Fibroblast of peridontal ligament (primary cell): ENCODE data around the gene CFAP126.
A peak's percentile ranks its signal among the peaks of the same experiment; 100 is the strongest.
"Not testable (repeated sequence)": the region's sequence is repeated elsewhere in the genome, so short reads cannot be mapped to it uniquely, and the experiment has no call there.

ENCODE experiments used
- DNase-seq: peaks from one replicate; pipeline ENCODE4 v3.0.0-alpha.2; 2010; ENCODE audit errors: extremely low read depth

Gene CFAP126

GRCh38 chr1:161367684-161368400, at the start of gene CFAP126:
Gene CFAP126, minus strand, starts transcription at chr1:161367876. Its CDS starts 8 bp downstream, at chr1:161367868.
- DNase-seq: peak; percentile 76

- DNase-seq: not testable (repeated sequence)
Observed at GRCh38 chr1:161413050-161413449, 45.4 kb upstream of the CFAP126 start.

- not testable (repeated sequence) for DNase-seq
Observed at GRCh38 chr1:161410636-161410970, 42.9 kb upstream of the CFAP126 start.

DNA sequence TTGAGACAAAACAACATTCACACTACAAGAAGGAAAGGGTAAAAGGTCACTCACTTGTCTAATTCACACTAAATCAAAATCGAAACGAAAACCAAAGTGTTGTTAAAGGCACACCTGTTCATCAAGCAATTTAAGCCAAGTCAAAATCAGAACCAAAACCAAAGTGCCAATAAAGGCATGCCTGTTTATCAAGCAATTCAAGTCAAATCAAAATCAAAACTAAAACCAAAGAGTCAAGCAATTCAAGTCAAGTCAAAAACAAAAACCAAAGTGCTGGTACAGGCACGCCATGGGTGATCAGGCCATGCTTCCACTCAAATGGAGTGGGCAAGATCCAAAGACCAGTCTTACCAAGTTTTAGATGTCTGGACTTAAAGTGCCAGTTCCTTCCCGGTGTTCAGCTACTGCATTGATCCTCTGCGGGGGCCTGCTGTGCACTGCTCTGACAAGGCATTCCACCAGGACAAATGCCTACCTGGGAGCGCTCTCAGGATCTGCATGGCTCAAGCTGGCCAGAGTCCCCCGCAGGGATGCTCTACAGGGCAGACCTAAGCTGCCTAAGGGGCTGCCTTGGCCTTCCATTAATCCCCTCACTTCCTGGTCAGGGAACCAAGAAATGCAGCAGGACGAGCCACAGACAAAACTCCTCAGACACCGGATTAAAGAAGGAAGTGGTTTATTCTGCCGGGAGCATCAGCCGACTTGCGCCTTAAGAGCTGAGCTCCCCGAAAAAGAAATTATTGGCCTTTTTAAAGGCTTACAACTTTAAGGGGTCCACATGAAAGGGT, 42.4 kb upstream of the CFAP126 start:
- not testable (repeated sequence) for DNase-seq

DNA sequence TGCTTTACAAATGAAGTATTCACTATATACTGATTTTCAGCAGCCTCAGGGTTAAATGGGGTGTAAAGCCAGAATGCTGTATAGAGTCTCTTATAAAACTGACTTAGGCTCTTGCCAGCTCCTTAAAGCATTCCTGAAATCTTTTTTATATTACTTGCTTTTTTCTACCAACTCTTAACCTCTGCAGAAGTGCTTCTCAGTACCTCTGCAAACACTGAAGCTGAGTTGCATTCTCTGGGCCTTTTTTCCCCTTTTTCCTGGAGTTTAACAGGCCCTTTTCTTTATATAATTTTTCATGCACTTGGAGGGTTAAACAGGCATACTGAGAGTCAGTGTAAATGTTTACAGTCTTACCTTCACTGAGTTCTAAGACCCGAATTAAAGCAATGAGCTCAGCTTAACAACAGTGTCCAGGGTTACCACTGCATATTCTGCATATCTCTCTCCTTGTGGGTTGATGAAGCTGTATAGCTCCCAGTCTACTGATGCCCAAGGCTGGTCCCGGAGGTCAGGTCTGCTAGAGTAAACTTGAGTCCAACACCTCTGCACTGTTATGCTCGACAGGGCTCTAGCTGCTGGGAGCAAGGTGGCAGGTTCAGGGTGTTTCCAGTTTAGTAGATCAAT, 40.9 kb upstream of the CFAP126 start:
- no peak for DNase-seq

- no peak for DNase-seq
Observed at GRCh38 chr1:161407451-161407985, 39.8 kb upstream of the CFAP126 start.

DNA sequence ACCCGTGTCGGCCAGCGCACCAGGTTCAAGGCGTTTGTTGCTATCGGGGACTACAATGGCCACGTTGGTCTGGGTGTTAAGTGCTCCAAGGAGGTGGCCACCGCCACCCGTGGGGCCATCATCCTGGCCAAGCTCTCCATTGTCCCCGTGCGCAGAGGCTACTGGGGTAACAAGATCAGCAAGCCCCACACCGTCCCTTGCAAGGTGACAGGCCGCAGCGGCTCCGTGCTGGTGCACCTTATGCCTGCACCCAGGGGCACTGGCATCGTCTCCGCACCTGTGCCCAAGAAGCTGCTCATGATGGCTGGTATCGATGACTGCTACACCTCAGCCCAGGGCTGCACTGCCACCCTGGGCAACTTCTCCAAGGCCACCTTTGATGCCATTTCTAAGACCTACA, 38.9 kb upstream of the CFAP126 start:
- DNase-seq: not testable (repeated sequence)

DNA sequence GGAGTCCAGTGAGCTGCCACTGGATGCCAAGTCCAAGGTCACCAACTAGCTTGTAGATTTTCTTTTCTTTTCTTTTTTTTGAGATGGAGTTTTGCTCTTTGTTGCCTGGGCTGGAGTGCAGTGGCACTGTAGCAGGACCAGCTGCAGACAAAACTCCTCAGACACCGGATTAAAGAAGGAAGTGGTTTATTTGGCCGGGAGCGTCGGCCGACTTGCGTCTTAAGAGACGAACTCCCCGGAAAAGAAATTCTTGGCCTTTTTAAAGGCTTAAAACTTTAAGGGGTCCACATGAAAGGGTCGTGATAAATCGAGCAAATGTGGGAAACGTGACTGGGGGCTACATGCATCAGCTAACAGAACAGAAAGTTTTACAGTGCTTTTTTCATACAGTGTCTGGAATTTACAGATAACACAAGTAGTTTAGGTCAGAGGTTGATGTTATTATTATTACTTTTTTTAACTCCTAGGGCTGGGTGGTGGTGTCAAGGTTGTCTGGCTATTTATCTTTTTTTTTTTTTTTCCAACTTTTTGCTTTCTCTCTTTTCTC, 36.4 kb upstream of the CFAP126 start:
- DNase-seq: no peak

- no peak for DNase-seq
Observed at GRCh38 chr1:161402446-161402845, 34.8 kb upstream of the CFAP126 start.

DNA sequence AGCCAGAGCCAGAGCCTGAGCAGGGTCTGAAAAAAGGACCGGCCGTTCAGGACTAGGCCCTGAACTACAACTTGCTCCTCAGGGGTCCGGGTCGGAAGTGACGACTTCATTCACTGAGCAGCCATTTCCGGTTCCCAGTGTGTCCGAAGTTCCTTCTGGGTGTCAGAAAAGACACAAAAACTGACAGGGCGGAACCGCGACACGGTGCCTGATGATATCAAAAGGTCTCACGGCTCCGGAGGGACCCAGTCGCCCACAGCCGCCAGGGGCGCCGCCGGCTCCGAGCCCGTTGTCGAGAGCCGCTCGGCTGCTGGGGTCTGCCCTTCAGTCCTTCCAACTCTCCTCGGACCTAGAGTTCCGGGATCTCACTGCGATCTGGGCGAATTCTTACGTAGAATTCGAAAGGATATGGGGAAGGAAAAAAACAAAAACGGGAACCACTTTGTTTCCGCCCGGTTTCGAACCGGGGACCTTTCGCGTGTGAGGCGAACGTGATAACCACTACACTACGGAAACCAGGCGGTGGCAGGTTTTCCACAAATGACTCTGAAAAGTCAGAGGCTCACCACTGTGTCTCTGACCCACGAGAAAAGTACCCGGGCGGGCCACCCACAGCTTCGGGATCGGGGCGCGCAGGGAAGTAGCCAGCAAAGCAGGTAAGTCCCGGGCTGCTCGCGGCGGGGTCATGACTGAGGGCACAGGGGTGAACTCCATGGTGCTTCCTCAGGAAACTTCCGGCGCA, 31.8 kb upstream of the CFAP126 start:
- peak; percentile 93 for DNase-seq

DNA sequence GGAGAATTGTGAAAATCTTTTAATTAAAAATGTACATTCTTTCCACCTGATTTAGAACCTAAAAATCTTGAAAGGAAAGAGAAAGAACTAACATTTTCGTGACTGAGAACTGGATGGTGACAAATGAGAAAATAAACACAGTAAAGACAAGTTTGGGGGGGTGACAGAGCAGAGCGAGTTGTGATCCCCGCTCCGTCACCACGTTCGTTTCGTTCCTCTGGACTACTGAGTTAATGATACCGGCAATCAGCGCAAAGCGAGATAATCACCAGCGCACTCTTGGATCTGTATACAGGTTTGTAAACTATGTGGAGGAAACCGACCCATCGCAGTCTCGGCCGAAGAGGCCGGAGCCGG, 31.2 kb upstream of the CFAP126 start:
- no peak for DNase-seq

DNA sequence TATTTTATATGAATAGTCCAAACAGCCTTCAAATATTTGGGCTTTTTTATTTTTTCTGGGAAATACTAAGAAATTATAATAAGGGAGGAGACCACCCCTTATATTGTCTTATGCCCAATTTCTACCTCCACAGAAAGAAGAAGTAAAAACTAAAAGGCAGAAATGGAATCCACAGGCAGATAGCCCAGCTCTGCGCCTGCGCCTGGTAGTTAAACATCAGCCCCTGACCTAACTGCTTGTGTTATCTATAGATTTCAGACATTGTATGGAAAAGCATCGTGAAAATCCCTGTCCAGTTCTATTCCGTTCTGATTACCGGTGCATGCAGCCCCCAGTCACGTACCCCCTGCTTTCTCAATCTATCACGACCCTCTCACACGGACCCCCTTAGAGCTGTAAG, 29.4 kb upstream of the CFAP126 start:
- not testable (repeated sequence) for DNase-seq

GRCh38 chr1:161393151-161393550, 25.5 kb upstream of the CFAP126 start:
- DNase-seq: no peak

DNA sequence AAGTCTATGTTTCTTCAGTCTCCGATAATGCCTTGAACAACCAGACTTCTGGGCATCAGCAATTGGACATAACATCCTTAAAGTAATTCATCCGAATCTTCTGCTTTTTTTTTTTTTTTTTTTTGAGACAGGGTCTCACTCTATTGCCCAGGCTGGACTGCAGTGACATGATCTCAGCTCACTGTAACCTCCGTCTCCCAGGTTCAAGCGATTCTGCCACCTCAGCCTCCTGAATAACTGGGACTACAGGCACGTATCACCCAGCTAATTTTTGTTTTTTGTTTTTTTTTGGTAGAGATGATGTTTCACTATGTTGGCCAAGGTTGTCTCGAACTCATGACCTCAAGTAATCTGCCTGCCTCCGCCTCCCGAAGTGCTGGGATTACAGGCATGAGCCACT, 23.9 kb upstream of the CFAP126 start:
- DNase-seq: no peak

DNA sequence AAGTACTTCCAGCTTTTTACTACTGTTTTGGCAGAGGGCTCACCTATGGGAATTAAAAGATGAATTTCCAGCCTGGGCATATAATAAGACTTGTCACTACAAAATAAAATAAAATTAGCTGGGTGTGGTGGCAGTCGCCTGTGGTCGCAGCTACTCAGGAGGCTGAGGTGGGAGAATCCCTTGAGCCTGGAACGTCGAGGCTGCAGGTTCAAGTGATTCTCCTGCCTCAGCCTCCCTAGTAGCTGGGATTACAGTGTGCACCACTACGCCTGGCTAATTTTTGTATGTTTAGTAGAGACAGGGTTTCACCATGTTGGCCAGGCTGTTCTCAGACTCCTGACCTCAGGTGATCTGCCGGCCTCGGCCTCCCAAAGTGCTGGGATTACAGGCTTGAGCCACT, 23.5 kb upstream of the CFAP126 start:
- DNase-seq: not testable (repeated sequence)

- DNase-seq: no peak
Observed at GRCh38 chr1:161390559-161390858, 22.8 kb upstream of the CFAP126 start.

DNA sequence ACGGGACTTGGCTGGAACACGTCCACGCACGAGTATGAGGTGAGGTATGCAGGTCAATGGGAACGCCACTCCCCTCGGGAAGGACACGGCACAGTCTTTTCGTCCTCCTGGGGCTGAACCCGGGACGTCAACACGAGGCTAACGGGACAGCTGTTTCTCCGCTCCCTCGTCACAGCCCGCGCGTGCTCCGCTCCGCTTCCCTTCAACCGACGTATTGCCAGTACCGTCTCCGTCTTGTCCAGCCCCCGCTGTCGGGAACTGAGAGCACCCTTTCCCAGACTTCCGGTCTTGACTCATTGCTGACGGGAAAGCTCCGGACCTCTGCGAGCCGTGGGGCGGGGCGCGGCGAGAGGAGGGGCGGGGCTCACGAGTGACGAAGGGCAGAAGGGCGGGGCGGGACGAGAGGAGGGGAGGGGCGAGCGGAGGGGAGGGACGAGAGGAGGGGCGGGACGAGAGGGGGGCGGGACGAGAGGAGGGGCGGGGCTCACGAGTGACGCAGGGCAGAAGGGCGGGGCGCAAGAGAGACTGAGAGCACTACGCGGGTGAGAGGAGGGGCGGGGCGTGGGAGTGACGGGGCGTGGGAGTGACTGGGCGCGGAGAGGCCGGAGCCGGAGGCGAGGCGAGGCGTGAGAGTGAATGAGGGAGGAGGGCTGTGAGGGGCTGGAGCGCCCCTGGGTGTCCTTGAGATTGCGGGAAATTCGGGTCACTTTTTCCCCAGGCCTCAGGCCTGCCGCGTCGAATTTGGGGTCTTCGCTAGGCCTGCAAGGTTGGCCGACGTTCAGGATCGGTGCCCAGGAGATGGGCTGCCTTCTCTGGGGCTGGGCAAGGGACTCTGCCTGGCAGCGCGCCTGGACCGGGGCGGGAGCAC, 22.2 kb upstream of the CFAP126 start:
- peak; percentile 97 for DNase-seq

- DNase-seq: not testable (repeated sequence)
Observed at GRCh38 chr1:161389158-161389557, 21.5 kb upstream of the CFAP126 start.

GRCh38 chr1:161388639-161389038, 21.0 kb upstream of the CFAP126 start:
- no peak for DNase-seq

GRCh38 chr1:161382214-161383019, 14.7 kb upstream of the CFAP126 start:
- peak; percentile 80 for DNase-seq
